Measurements from ENCODE around the gene CORO1A.

Gene CORO1A

GRCh38 chr16:30180741-30181140 is 2.7 kb upstream of the CORO1A start:
- no peak for ATAC-seq

GRCh38 chr16:30184096-30184890 is 891 bp downstream of the CORO1A start:
- peak; percentile 5; the same call in 2 of the 3 replicates for ATAC-seq
- no peak for TF ChIP-seq CSDC2 (CRISPR knock-in tag; IDR thresholded peaks at IDR 0.05)
- TF ChIP-seq TCF4 (CRISPR knock-in tag; IDR thresholded peaks at IDR 0.05; ENCODE audit: borderline replicate concordance): no peak
- no peak for TF ChIP-seq ZNF565 (CRISPR knock-in tag; conservative IDR thresholded peaks at IDR 0.05; ENCODE audit: low read depth)
- no peak for TF ChIP-seq BACH2 (CRISPR knock-in tag; IDR thresholded peaks at IDR 0.05; ENCODE audit: borderline replicate concordance)
- TF ChIP-seq GLIS3 (CRISPR knock-in tag; IDR thresholded peaks at IDR 0.05): no peak
- no peak for TF ChIP-seq ARNTL (CRISPR knock-in tag; IDR thresholded peaks at IDR 0.05; ENCODE audit: borderline replicate concordance, low read depth)
- no peak for TF ChIP-seq RARB (CRISPR knock-in tag; IDR thresholded peaks at IDR 0.05)
- TF ChIP-seq ZNF70 (CRISPR knock-in tag; IDR thresholded peaks at IDR 0.05): no peak
- TF ChIP-seq TSHZ2 (CRISPR knock-in tag; IDR thresholded peaks at IDR 0.05): no peak
- TF ChIP-seq ZNF8 (CRISPR knock-in tag; IDR thresholded peaks at IDR 0.05): no peak
- TF ChIP-seq OSR1 (CRISPR knock-in tag; IDR thresholded peaks at IDR 0.05): no peak
- no peak for TF ChIP-seq SNAI2 (CRISPR knock-in tag; IDR thresholded peaks at IDR 0.05)
- no peak for TF ChIP-seq TOX (CRISPR knock-in tag; IDR thresholded peaks at IDR 0.05; ENCODE audit: borderline replicate concordance)
- TF ChIP-seq ZFP3 (CRISPR knock-in tag; IDR thresholded peaks at IDR 0.05): no peak
- TF ChIP-seq ZFP30 (CRISPR knock-in tag; IDR thresholded peaks at IDR 0.05): no peak
- no peak for TF ChIP-seq PATZ1 (CRISPR knock-in tag; IDR thresholded peaks at IDR 0.05; ENCODE audit: borderline replicate concordance)

More at GRCh38 chr16:30180741-30181140, 2.7 kb upstream of the CORO1A start:
- no peak for TF ChIP-seq ZNF8 (CRISPR knock-in tag; IDR thresholded peaks at IDR 0.05)
- TF ChIP-seq CSRNP3 (CRISPR knock-in tag; IDR thresholded peaks at IDR 0.05): no peak
- TF ChIP-seq BACH2 (CRISPR knock-in tag; IDR thresholded peaks at IDR 0.05; ENCODE audit: borderline replicate concordance): no peak
- no peak for TF ChIP-seq ISL1 (CRISPR knock-in tag; IDR thresholded peaks at IDR 0.05)

GRCh38 chr16:30184891-30185682 is 1.7 kb downstream of the CORO1A start:
- no peak for ATAC-seq
- TF ChIP-seq PATZ1 (CRISPR knock-in tag; IDR thresholded peaks at IDR 0.05; ENCODE audit: borderline replicate concordance) (no peak), GLIS3 (CRISPR knock-in tag; IDR thresholded peaks at IDR 0.05) (no peak)

Data from SK-N-SH treated with all-trans-retinoic acid at 6 μM for 48 hours (cell line).